C4-2B (cell line): ENCODE data around the gene PEX16.

Experiments
- H3K27ac ChIP-seq: fragments of 450-650 bp; 2 replicates; pipeline ENCODE4 v1.5.1; 2017
- CTCF ChIP-seq: fragments of 450-650 bp; conservative IDR thresholded peaks from 2 replicates; pipeline ENCODE4 v1.5.1; 2017; ENCODE audit warnings: mild to moderate bottlenecking
- ZFX ChIP-seq: fragments of 450-650 bp; IDR thresholded peaks from 2 replicates; pipeline ENCODE4 v1.6.1; 2017

The PEX16 gene

GRCh38 chr11:45930951-45931570 is 13.4 kb upstream of the PEX16 start:
- TF ChIP-seq CTCF: no peak
- TF ChIP-seq ZFX: no peak
- H3K27ac ChIP-seq: peak overlapping the region; percentile 16; the same call in 1 of the 2 replicates

- no peak overlapping the region for H3K27ac ChIP-seq
These were observed 12.5 kb upstream of the PEX16 start for GRCh38 chr11:45930031-45930794.

GRCh38 chr11:45929486-45930030 is 11.9 kb upstream of the PEX16 start:
- H3K27ac ChIP-seq: no peak overlapping the region
- TF ChIP-seq CTCF: no peak
- TF ChIP-seq ZFX: no peak

More at GRCh38 chr11:45930031-45930794, 12.5 kb upstream of the PEX16 start:
- TF ChIP-seq ZFX (no peak), CTCF (no peak)

GRCh38 chr11:45928535-45929215 is 11.0 kb upstream of the PEX16 start:
- no peak overlapping the region for H3K27ac ChIP-seq
- TF ChIP-seq CTCF (no peak), ZFX (no peak)

- no peak overlapping the region for H3K27ac ChIP-seq
- TF ChIP-seq ZFX (no peak), CTCF (no peak)
These were observed 10.2 kb upstream of the PEX16 start for GRCh38 chr11:45927684-45928413.

- H3K27ac ChIP-seq: no peak overlapping the region
- TF ChIP-seq ZFX: no peak
- no peak for TF ChIP-seq CTCF
These were observed 9.6 kb upstream of the PEX16 start for GRCh38 chr11:45927332-45927683.
